Measurements from ENCODE around the gene PCDH9.

The PCDH9 gene

DNA sequence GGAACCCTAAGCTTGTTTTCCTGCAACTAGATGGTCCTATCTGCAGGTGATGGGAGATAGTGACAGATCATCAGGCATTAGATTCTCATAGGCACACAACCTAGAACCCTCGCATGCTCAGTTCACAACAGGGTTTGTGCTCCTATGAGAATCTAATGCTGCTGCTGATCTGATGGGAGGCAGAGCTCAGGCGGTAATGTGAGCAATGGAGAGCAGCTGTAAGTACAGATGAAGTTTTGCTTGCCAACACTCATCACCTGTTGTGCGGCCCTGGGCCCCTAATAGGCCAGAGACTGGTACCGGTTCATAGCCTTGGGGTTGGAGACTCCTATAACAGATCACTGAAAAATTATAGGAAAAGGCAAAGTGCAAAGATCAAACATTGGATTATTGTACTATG lies 267.2 kb downstream of the PCDH9 start:
- no CpG with 5 or more reads among the region's 4 CpGs for WGBS (ENCODE audit: extremely low coverage, insufficient coverage, insufficient read length)
- no peak overlapping the region for H2BK5ac ChIP-seq (ENCODE audit: low read depth, low read length, poor library complexity)
- H3K79me2 ChIP-seq (ENCODE audit: control insufficient read depth, insufficient read depth, low read length, poor library complexity): no peaks in the 10 kb centered on the region
- H2BK12ac ChIP-seq (ENCODE audit: low read length): no peak overlapping the region
- no peak for DNase-seq
- no peak overlapping the region for H3K14ac ChIP-seq (ENCODE audit: low read length)
- H3K18ac ChIP-seq (ENCODE audit: low read length): no peak overlapping the region
- no peak overlapping the region for H3K4me3 ChIP-seq (ENCODE audit: low read depth, low read length)
- no peak overlapping the region for H3K4me2 ChIP-seq (ENCODE audit: low read length)
- no peak overlapping the region for H3K9ac ChIP-seq (ENCODE audit: low read length)
- H3K4me1 ChIP-seq (ENCODE audit: control insufficient read depth in 1 of 2, insufficient read depth in 2 of 2, low read length in 2 of 2): no peaks in the 10 kb centered on the region
- H2BK120ac ChIP-seq (ENCODE audit: insufficient read depth, low read length, poor library complexity): no peak overlapping the region
- no peak overlapping the region for H4K91ac ChIP-seq (ENCODE audit: low read depth, low read length)
- no peak overlapping the region for H3K23ac ChIP-seq (ENCODE audit: low read length)
- no peak overlapping the region for H3K27ac ChIP-seq (ENCODE audit: low read depth, low read length)
- no peaks in the 10 kb centered on the region for H3K9me3 ChIP-seq (ENCODE audit: insufficient read depth, low read depth, low read length)
- H2AK5ac ChIP-seq (ENCODE audit: low read length): no peak overlapping the region
- H3K27me3 ChIP-seq (ENCODE audit: insufficient read depth, low read length): no peaks in the 10 kb centered on the region
- no peaks in the 10 kb centered on the region for H3K79me1 ChIP-seq (ENCODE audit: low read length)
- no peak overlapping the region for H2AFZ ChIP-seq (ENCODE audit: insufficient read depth, low read length, poor library complexity)
- H4K8ac ChIP-seq (ENCODE audit: low read depth, low read length): no peak overlapping the region
- H3K36me3 ChIP-seq (ENCODE audit: control insufficient read depth in 1 of 2, insufficient read depth in 2 of 2, low read length in 2 of 2): no peaks in the 10 kb centered on the region
- H4K12ac ChIP-seq (ENCODE audit: low read depth, low read length): no peak overlapping the region
- no peak overlapping the region for H3K4ac ChIP-seq (ENCODE audit: low read depth, low read length)

DNA sequence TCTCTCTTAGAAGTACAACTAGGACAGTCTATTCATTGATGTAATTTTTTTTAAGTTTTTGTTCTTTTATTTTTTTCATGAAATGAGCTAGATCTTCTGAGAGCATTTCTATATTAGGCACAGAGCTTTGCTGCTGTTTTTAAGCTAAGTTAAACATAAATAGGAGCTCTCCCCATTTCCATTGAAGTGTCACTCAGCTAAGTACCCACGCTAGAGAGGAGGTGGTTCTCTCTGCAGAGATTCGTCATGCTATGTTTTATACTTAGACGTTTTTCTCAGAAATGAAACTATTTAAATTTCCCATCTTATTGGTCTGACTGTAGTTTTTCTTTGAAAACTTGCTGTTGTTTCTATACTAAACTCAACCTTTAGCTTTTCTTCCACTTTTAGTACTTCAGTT lies 271.5 kb downstream of the PCDH9 start:
- WGBS (ENCODE audit: extremely low coverage, insufficient coverage, insufficient read length): no CpG with 5 or more reads among the region's 3 CpGs
- no peak overlapping the region for H3K4ac ChIP-seq (ENCODE audit: low read depth, low read length)

DNA sequence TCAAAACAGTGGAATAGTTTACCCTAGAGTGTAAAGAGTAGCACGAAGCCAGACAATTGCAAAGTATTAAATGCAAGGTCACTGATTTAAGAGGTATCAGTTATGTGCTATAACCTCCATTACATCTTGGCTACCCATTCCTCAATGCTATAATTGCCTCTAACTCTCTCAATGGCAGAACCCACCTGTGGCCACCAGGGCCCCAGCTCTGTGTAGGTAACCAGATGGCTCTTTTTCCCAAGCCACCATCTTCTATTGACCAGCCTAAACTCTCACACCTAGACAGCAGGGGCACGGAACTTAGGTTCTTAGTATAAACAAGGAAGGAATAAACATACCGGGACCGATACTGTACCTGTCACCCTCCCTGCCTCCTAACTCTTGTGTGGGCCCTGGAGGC lies 277.6 kb downstream of the PCDH9 start:
- Histone ChIP-seq H2BK5ac (ENCODE audit: low read depth, low read length, poor library complexity) (no peak overlapping the region), H3K9me3 (ENCODE audit: insufficient read depth, low read depth, low read length) (no peaks in the 10 kb centered on the region), H3K4ac (ENCODE audit: low read depth, low read length) (no peak overlapping the region), H2BK120ac (ENCODE audit: insufficient read depth, low read length, poor library complexity) (no peak overlapping the region), H4K12ac (ENCODE audit: low read depth, low read length) (no peak overlapping the region), H3K9ac (ENCODE audit: low read length) (no peak overlapping the region), H3K79me2 (ENCODE audit: control insufficient read depth, insufficient read depth, low read length, poor library complexity) (no peaks in the 10 kb centered on the region), H3K23ac (ENCODE audit: low read length) (no peak overlapping the region), H3K36me3 (ENCODE audit: control insufficient read depth in 1 of 2, insufficient read depth in 2 of 2, low read length in 2 of 2) (no peaks in the 10 kb centered on the region), H3K18ac (ENCODE audit: low read length) (no peak overlapping the region), H3K27me3 (ENCODE audit: insufficient read depth, low read length) (no peaks in the 10 kb centered on the region), H4K91ac (ENCODE audit: low read depth, low read length) (no peak overlapping the region), H2BK12ac (ENCODE audit: low read length) (no peak overlapping the region), H3K79me1 (ENCODE audit: low read length) (no peaks in the 10 kb centered on the region), H3K14ac (ENCODE audit: low read length) (no peak overlapping the region), H2AFZ (ENCODE audit: insufficient read depth, low read length, poor library complexity) (no peak overlapping the region), H3K4me2 (ENCODE audit: low read length) (no peak overlapping the region), H3K4me1 (ENCODE audit: control insufficient read depth in 1 of 2, insufficient read depth in 2 of 2, low read length in 2 of 2) (no peaks in the 10 kb centered on the region), H3K27ac (ENCODE audit: low read depth, low read length) (no peak overlapping the region), H2AK5ac (ENCODE audit: low read length) (no peak overlapping the region), H4K8ac (ENCODE audit: low read depth, low read length) (no peak overlapping the region), H3K4me3 (ENCODE audit: low read depth, low read length) (no peak overlapping the region)
- no CpG with 5 or more reads among the region's 4 CpGs for WGBS (ENCODE audit: extremely low coverage, insufficient coverage, insufficient read length)
- DNase-seq: no peak

More for the DNA sequence above, 271.5 kb downstream of the PCDH9 start:
- H3K27me3 ChIP-seq (ENCODE audit: insufficient read depth, low read length): no peaks in the 10 kb centered on the region
- H3K4me3 ChIP-seq (ENCODE audit: low read depth, low read length): no peak overlapping the region
- H3K14ac ChIP-seq (ENCODE audit: low read length): no peak overlapping the region
- DNase-seq: no peak
- no peak overlapping the region for H3K18ac ChIP-seq (ENCODE audit: low read length)
- no peak overlapping the region for H3K23ac ChIP-seq (ENCODE audit: low read length)
- no peak overlapping the region for H2BK5ac ChIP-seq (ENCODE audit: low read depth, low read length, poor library complexity)
- H3K4me2 ChIP-seq (ENCODE audit: low read length): no peak overlapping the region
- no peaks in the 10 kb centered on the region for H3K79me2 ChIP-seq (ENCODE audit: control insufficient read depth, insufficient read depth, low read length, poor library complexity)
- H4K8ac ChIP-seq (ENCODE audit: low read depth, low read length): no peak overlapping the region
- H4K91ac ChIP-seq (ENCODE audit: low read depth, low read length): no peak overlapping the region
- H2AK5ac ChIP-seq (ENCODE audit: low read length): no peak overlapping the region
- no peak overlapping the region for H3K9ac ChIP-seq (ENCODE audit: low read length)
- no peak overlapping the region for H2BK120ac ChIP-seq (ENCODE audit: insufficient read depth, low read length, poor library complexity)
- no peak overlapping the region for H2AFZ ChIP-seq (ENCODE audit: insufficient read depth, low read length, poor library complexity)
- no peaks in the 10 kb centered on the region for H3K9me3 ChIP-seq (ENCODE audit: insufficient read depth, low read depth, low read length)
- no peak overlapping the region for H2BK12ac ChIP-seq (ENCODE audit: low read length)
- H3K36me3 ChIP-seq (ENCODE audit: control insufficient read depth in 1 of 2, insufficient read depth in 2 of 2, low read length in 2 of 2): no peaks in the 10 kb centered on the region
- H3K27ac ChIP-seq (ENCODE audit: low read depth, low read length): no peak overlapping the region
- H3K4me1 ChIP-seq (ENCODE audit: control insufficient read depth in 1 of 2, insufficient read depth in 2 of 2, low read length in 2 of 2): no peaks in the 10 kb centered on the region
- no peak overlapping the region for H4K12ac ChIP-seq (ENCODE audit: low read depth, low read length)
- H3K79me1 ChIP-seq (ENCODE audit: low read length): no peaks in the 10 kb centered on the region

DNA sequence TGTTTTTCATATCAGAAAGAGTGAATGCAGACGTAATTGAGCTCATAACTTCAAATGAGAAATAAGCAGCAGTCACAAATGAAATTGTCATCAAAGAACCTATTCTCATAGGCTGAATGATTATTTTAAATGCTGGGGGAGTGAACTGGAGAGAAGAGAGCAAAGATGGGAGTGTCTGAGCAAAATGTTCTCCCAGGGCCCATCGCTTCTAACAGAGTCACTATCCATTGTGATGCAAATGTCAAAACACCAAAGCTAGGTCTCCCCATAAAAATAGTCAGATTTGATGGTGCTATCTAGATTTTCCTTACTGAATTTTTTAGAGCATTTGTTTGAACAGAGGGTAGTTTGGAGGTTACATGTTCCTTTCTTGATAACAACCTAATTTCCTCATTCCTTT lies 278.7 kb downstream of the PCDH9 start:
- Histone ChIP-seq H2AFZ (ENCODE audit: insufficient read depth, low read length, poor library complexity) (no peak overlapping the region), H3K4me1 (ENCODE audit: control insufficient read depth in 1 of 2, insufficient read depth in 2 of 2, low read length in 2 of 2) (no peaks in the 10 kb centered on the region), H3K23ac (ENCODE audit: low read length) (no peak overlapping the region), H3K4ac (ENCODE audit: low read depth, low read length) (no peak overlapping the region), H3K4me3 (ENCODE audit: low read depth, low read length) (no peak overlapping the region), H3K27me3 (ENCODE audit: insufficient read depth, low read length) (no peaks in the 10 kb centered on the region), H3K9me3 (ENCODE audit: insufficient read depth, low read depth, low read length) (no peaks in the 10 kb centered on the region), H3K14ac (ENCODE audit: low read length) (no peak overlapping the region), H2AK5ac (ENCODE audit: low read length) (no peak overlapping the region), H4K12ac (ENCODE audit: low read depth, low read length) (no peak overlapping the region), H2BK120ac (ENCODE audit: insufficient read depth, low read length, poor library complexity) (no peak overlapping the region), H4K8ac (ENCODE audit: low read depth, low read length) (no peak overlapping the region), H3K79me2 (ENCODE audit: control insufficient read depth, insufficient read depth, low read length, poor library complexity) (no peaks in the 10 kb centered on the region), H3K79me1 (ENCODE audit: low read length) (no peaks in the 10 kb centered on the region), H3K36me3 (ENCODE audit: control insufficient read depth in 1 of 2, insufficient read depth in 2 of 2, low read length in 2 of 2) (no peaks in the 10 kb centered on the region), H3K18ac (ENCODE audit: low read length) (no peak overlapping the region), H2BK12ac (ENCODE audit: low read length) (no peak overlapping the region), H3K27ac (ENCODE audit: low read depth, low read length) (no peak overlapping the region), H3K9ac (ENCODE audit: low read length) (no peak overlapping the region), H2BK5ac (ENCODE audit: low read depth, low read length, poor library complexity) (no peak overlapping the region), H3K4me2 (ENCODE audit: low read length) (no peak overlapping the region), H4K91ac (ENCODE audit: low read depth, low read length) (no peak overlapping the region)
- no peak for DNase-seq
- WGBS (ENCODE audit: extremely low coverage, insufficient coverage, insufficient read length): no CpG with 5 or more reads among the region's 2 CpGs

DNA sequence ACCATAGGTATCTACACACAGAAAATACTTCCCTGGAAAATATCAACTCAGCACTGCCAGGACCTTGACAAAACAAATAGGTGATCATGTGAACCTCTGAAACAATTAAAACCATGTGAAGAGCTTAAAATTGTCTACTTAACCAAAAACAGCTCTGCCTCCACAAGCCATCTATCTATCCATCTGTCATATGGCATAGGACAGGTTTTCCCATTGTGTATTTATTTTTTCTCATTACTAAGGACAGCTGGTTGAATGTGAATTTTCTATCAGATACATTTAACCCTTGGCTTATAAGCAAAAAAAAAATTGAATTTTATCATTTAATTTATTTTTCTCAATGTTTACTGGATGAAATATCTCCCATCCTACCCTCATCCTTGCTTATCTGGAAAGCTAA lies 279.5 kb downstream of the PCDH9 start:
- Histone ChIP-seq H3K4me3 (ENCODE audit: low read depth, low read length) (no peak overlapping the region), H3K23ac (ENCODE audit: low read length) (no peak overlapping the region), H3K79me2 (ENCODE audit: control insufficient read depth, insufficient read depth, low read length, poor library complexity) (no peaks in the 10 kb centered on the region), H4K91ac (ENCODE audit: low read depth, low read length) (no peak overlapping the region), H3K9me3 (ENCODE audit: insufficient read depth, low read depth, low read length) (no peaks in the 10 kb centered on the region), H3K14ac (ENCODE audit: low read length) (no peak overlapping the region), H2AK5ac (ENCODE audit: low read length) (no peak overlapping the region), H2BK12ac (ENCODE audit: low read length) (no peak overlapping the region), H3K27me3 (ENCODE audit: insufficient read depth, low read length) (no peaks in the 10 kb centered on the region), H4K8ac (ENCODE audit: low read depth, low read length) (no peak overlapping the region), H3K9ac (ENCODE audit: low read length) (no peak overlapping the region), H3K4ac (ENCODE audit: low read depth, low read length) (no peak overlapping the region), H3K27ac (ENCODE audit: low read depth, low read length) (no peak overlapping the region), H3K4me2 (ENCODE audit: low read length) (no peak overlapping the region), H2BK120ac (ENCODE audit: insufficient read depth, low read length, poor library complexity) (no peak overlapping the region), H2BK5ac (ENCODE audit: low read depth, low read length, poor library complexity) (no peak overlapping the region), H3K4me1 (ENCODE audit: control insufficient read depth in 1 of 2, insufficient read depth in 2 of 2, low read length in 2 of 2) (no peaks in the 10 kb centered on the region), H3K36me3 (ENCODE audit: control insufficient read depth in 1 of 2, insufficient read depth in 2 of 2, low read length in 2 of 2) (no peaks in the 10 kb centered on the region), H4K12ac (ENCODE audit: low read depth, low read length) (no peak overlapping the region), H2AFZ (ENCODE audit: insufficient read depth, low read length, poor library complexity) (no peak overlapping the region), H3K18ac (ENCODE audit: low read length) (no peak overlapping the region), H3K79me1 (ENCODE audit: low read length) (no peaks in the 10 kb centered on the region)
- DNase-seq: no peak

Measured in trophoblast cell (in vitro differentiated cells and primary cell).